ENCODE data around the gene EPN1. TPM values are rescaled to one million over a fixed set of nuclear protein-coding genes. Genes with fewer than 3 reads are reported as not detected.

EPN1 gene
- total and polyA plus RNA-seq, 2 experiments from 2014 or later, result 47.1 to 223 TPM

DNA sequence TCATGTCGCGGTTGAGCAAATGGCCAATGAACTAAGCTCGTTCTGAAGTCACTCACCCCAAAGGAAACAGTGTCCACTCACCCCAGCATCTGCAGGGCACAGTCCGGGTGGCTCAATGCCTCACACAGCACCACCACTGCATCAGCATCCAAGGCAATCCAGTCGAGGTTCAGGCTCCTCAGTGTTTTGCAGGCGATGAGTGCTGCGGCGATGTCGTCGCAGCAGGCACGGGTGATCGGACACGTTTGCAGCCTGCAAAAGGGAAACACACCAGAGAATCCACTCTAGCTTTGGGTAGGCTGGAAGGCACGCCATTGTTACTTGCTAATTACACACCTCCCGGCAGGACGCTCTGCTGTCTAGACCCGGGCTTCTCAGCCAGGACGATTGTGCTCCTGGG, 36.7 kb downstream of the EPN1 start:
- H3K36me3 Mint-ChIP-seq (ENCODE audit: low read depth), result peaks cover 43% of the 10 kb centered on the region
- no peaks in the 10 kb centered on the region; the same call in 1 of the 2 replicates for H3K27me3 ChIP-seq (ENCODE audit: insufficient read depth)
- no peaks in the 10 kb centered on the region for H4K20me1 ChIP-seq (replicated peaks; ENCODE audit: insufficient read depth)
- H3K4me2 ChIP-seq, result no peak overlapping the region
- DNase-seq (ENCODE audit: low spot score) (no peak), ATAC-seq (no peak)
- no peaks in the 10 kb centered on the region for H3K9me2 ChIP-seq (ENCODE audit: insufficient read depth)
- no peak overlapping the region for H2AFZ ChIP-seq
- H3K27ac ChIP-seq (ENCODE audit: low read depth), result no peak overlapping the region
- H3K9me3 Mint-ChIP-seq, result peaks cover 93% of the 10 kb centered on the region
- no peaks in the 10 kb centered on the region for H3F3A ChIP-seq (replicated peaks; ENCODE audit: low read depth)
- TF ChIP-seq, protein P1, sequence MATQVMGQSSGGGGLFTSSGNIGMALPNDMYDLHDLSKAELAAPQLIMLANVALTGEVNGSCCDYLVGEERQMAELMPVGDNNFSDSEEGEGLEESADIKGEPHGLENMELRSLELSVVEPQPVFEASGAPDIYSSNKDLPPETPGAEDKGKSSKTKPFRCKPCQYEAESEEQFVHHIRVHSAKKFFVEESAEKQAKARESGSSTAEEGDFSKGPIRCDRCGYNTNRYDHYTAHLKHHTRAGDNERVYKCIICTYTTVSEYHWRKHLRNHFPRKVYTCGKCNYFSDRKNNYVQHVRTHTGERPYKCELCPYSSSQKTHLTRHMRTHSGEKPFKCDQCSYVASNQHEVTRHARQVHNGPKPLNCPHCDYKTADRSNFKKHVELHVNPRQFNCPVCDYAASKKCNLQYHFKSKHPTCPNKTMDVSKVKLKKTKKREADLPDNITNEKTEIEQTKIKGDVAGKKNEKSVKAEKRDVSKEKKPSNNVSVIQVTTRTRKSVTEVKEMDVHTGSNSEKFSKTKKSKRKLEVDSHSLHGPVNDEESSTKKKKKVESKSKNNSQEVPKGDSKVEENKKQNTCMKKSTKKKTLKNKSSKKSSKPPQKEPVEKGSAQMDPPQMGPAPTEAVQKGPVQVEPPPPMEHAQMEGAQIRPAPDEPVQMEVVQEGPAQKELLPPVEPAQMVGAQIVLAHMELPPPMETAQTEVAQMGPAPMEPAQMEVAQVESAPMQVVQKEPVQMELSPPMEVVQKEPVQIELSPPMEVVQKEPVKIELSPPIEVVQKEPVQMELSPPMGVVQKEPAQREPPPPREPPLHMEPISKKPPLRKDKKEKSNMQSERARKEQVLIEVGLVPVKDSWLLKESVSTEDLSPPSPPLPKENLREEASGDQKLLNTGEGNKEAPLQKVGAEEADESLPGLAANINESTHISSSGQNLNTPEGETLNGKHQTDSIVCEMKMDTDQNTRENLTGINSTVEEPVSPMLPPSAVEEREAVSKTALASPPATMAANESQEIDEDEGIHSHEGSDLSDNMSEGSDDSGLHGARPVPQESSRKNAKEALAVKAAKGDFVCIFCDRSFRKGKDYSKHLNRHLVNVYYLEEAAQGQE (IDR thresholded peaks at IDR 0.05; ENCODE audit: unreplicated experiment), result no peak
- no peak for TF ChIP-seq ZNF114 (CRISPR knock-in tag; IDR thresholded peaks at IDR 0.05)
- no peaks in the 10 kb centered on the region for H3K4me1 ChIP-seq (ENCODE audit: insufficient read depth)
- no peaks in the 10 kb centered on the region for H3K4me1 Mint-ChIP-seq
- peaks cover 29% of the 10 kb centered on the region for H3K27me3 Mint-ChIP-seq (ENCODE audit: insufficient read depth, low read depth, poor library complexity)
- no peak overlapping the region for H3K4me3 Mint-ChIP-seq
- H3K79me2 ChIP-seq (replicated peaks; ENCODE audit: insufficient read depth), result no peaks in the 10 kb centered on the region
- no peak overlapping the region for H3K27ac Mint-ChIP-seq
- peaks cover 3% of the 10 kb centered on the region; the same call in 1 of the 2 replicates for H3K36me3 ChIP-seq (ENCODE audit: insufficient read depth)
- H3K4me3 ChIP-seq, result no peak overlapping the region

GRCh38 chr19:55712804-55713631, 38.0 kb downstream of the EPN1 start:
- Histone ChIP-seq H3K36me3 (ENCODE audit: insufficient read depth) (peaks cover 3% of the 10 kb centered on the region; the same call in 1 of the 2 replicates), H3K4me1 (ENCODE audit: insufficient read depth) (no peaks in the 10 kb centered on the region), H4K20me1 (replicated peaks; ENCODE audit: insufficient read depth) (no peaks in the 10 kb centered on the region), H2AFZ (no peak overlapping the region), H3K9me2 (ENCODE audit: insufficient read depth) (no peaks in the 10 kb centered on the region), H3K4me3 (no peak overlapping the region), H3K4me2 (no peak overlapping the region), H3K79me2 (replicated peaks; ENCODE audit: insufficient read depth) (no peaks in the 10 kb centered on the region), H3K27me3 (ENCODE audit: insufficient read depth) (no peaks in the 10 kb centered on the region; the same call in 1 of the 2 replicates), H3K27ac (ENCODE audit: low read depth) (no peak overlapping the region), H3F3A (replicated peaks; ENCODE audit: low read depth) (no peaks in the 10 kb centered on the region)
- DNase-seq (ENCODE audit: low spot score) (no peak), ATAC-seq (no peak)
- H3K27me3 Mint-ChIP-seq (ENCODE audit: insufficient read depth, low read depth, poor library complexity), result peaks cover 29% of the 10 kb centered on the region
- peaks cover 94% of the 10 kb centered on the region for H3K9me3 Mint-ChIP-seq
- no peak overlapping the region for H3K27ac Mint-ChIP-seq
- peaks cover 44% of the 10 kb centered on the region for H3K36me3 Mint-ChIP-seq (ENCODE audit: low read depth)
- H3K4me1 Mint-ChIP-seq, result no peaks in the 10 kb centered on the region
- H3K4me3 Mint-ChIP-seq, result no peak overlapping the region
- TF ChIP-seq POLR2AphosphoS5 (IDR thresholded peaks at IDR 0.05; ENCODE audit: low read depth) (no peak), ZNF114 (CRISPR knock-in tag; IDR thresholded peaks at IDR 0.05) (no peak), ZNF331 (CRISPR knock-in tag; IDR thresholded peaks at IDR 0.05; ENCODE audit: low read depth) (no peak), EZH2phosphoT487 (IDR thresholded peaks at IDR 0.05; ENCODE audit: unreplicated experiment) (no peak), ETS1 (IDR thresholded peaks at IDR 0.05) (no peak), CTCF (conservative IDR thresholded peaks at IDR 0.05; ENCODE audit: low read depth in 2 of 2) (no peak), STAT1 (IDR thresholded peaks at IDR 0.05; ENCODE audit: unreplicated experiment) (no peak)
- TF ChIP-seq, protein P1 (IDR thresholded peaks at IDR 0.05; ENCODE audit: unreplicated experiment), result no peak

Measured in GM23338 (cell line).